C4-2B (cell line): ENCODE data around the gene BRICD5.

ENCODE experiments used
- CTCF ChIP-seq: fragments of 450-650 bp; conservative IDR thresholded peaks from 2 replicates; pipeline ENCODE4 v1.5.1; 2017; ENCODE audit warnings: mild to moderate bottlenecking
- ZFX ChIP-seq: fragments of 450-650 bp; IDR thresholded peaks from 2 replicates; pipeline ENCODE4 v1.6.1; 2017

- no peak for TF ChIP-seq CTCF
- TF ChIP-seq ZFX: peak; percentile 89
Observed at GRCh38 chr16:2213817-2214718, 3.4 kb upstream of the BRICD5 start.
